Caco-2 (cell line): Measurements from ENCODE around the gene TMEM132E. TPM values are rescaled to one million over a fixed set of nuclear protein-coding genes. Genes with fewer than 3 reads are reported as not detected.
"Not testable (repeated sequence)": the region's sequence is repeated elsewhere in the genome, so short reads cannot be mapped to it uniquely, and the experiment has no call there.

Experiments
- BruUV-seq: library from RNA; stranded (reverse); fragments of 400-500 nt; replicated peaks from 2 replicates; lab custom pipeline; 2021; lab: Mats Ljungman, UMichigan
- CTCF ChIA-PET: fragments of 300-600 bp; sonication (Branson Sonifier 250); formaldehyde crosslinking; loops from one replicate; lab custom pipeline; 2022; ENCODE audit warnings: antibody characterized with exemption; lab: Charles Lee
- POLR2A ChIA-PET: fragments of 300-600 bp; sonication (Branson Sonifier 250); formaldehyde crosslinking; loops from one replicate; lab custom pipeline; 2022; ENCODE audit warnings: antibody characterized with exemption; lab: Charles Lee
- DNase-seq, 2 experiments: peaks; one replicate each; pipeline versions ENCODE4 v3.0.0 to v3.0.0-alpha.2; 2020 to 2022
- H3K27me3 ChIP-seq: replicated peaks from 2 replicates; pipeline ENCODE4 v1.6.0; 2011; ENCODE audit warnings: low read length; ENCODE audit not compliant: control insufficient read depth, insufficient read depth
- H3K36me3 ChIP-seq: 2 replicates; pipeline ENCODE4 v1.5.1; 2011; ENCODE audit warnings: low read length; ENCODE audit not compliant: control insufficient read depth, insufficient read depth
- H3K4me1 ChIP-seq: fragments of 250-450 bp; sonication (Bioruptor Pico); 2 replicates; pipeline ENCODE4 v1.5.1; 2020; ENCODE audit warnings: mild to moderate bottlenecking
- H3K4me3 ChIP-seq: 2 replicates; pipeline ENCODE4 v1.5.1; 2011; ENCODE audit warnings: low read depth, mild to moderate bottlenecking, control low read depth, low read length
- H3K9me3 ChIP-seq: fragments of 250-450 bp; sonication (Bioruptor Pico); 2 replicates; pipeline ENCODE4 v1.5.1; 2020; ENCODE audit warnings: mild to moderate bottlenecking, moderate library complexity
- H3K27ac Mint-ChIP-seq: one replicate; pipeline ENCODE4 v1.8.0; 2022; ENCODE audit warnings: mixed read lengths; ENCODE audit not compliant: unreplicated experiment
- H3K27me3 Mint-ChIP-seq: one replicate; pipeline ENCODE4 v1.8.0; 2022; ENCODE audit warnings: mixed read lengths; ENCODE audit not compliant: insufficient read depth, unreplicated experiment
- H3K36me3 Mint-ChIP-seq: one replicate; pipeline ENCODE4 v1.8.0; 2022; ENCODE audit warnings: mild to moderate bottlenecking, mixed read lengths; ENCODE audit not compliant: insufficient read depth, unreplicated experiment
- H3K4me1 Mint-ChIP-seq: one replicate; pipeline ENCODE4 v1.8.0; 2022; ENCODE audit warnings: low read depth, mixed read lengths; ENCODE audit not compliant: unreplicated experiment
- H3K4me3 Mint-ChIP-seq: one replicate; pipeline ENCODE4 v1.8.0; 2022; ENCODE audit warnings: mild to moderate bottlenecking, moderate library complexity, mixed read lengths; ENCODE audit not compliant: unreplicated experiment
- H3K9me3 Mint-ChIP-seq: one replicate; pipeline ENCODE4 v1.8.0; 2022; ENCODE audit warnings: mixed read lengths; ENCODE audit not compliant: unreplicated experiment
- CTCF ChIP-seq, 2 experiments: fragments of 200-600 bp in 1 of 2; IDR thresholded peaks; 1 replicate in 1 of 2; 2 replicates in 1 of 2; pipeline versions ENCODE4 v1.5.1 to v1.8.0; 2011 to 2022; ENCODE audit warnings: antibody characterized with exemption in 1 of 2, control low read depth in 1 of 2, inconsistent platforms in 1 of 2, low read depth in 1 of 2, low read length in 1 of 2, mild to moderate bottlenecking in 1 of 2, moderate library complexity in 1 of 2; ENCODE audit not compliant: insufficient read depth in 1 of 2, severe bottlenecking in 1 of 2, unreplicated experiment in 1 of 2
- intact Hi-C: fragments of 100-400 bp; cut with micrococcal nuclease; formaldehyde crosslinking; loops from one replicate; pipeline ENCODE4 v1.10.0; 2022; ENCODE audit not compliant: unreplicated experiment
- total RNA-seq: library from RNA; stranded (reverse); gene quantifications from 2 replicates; pipeline ENCODE4 v1.2.3, GENCODE V29; 2022

TMEM132E gene
- total RNA-seq, 1 experiment from 2014 or later = 0.07 TPM

- H3K27ac Mint-ChIP-seq = no peak overlapping the region
- CTCF ChIA-PET = no interaction called here
- no peaks in the 10 kb centered on the region for H3K36me3 Mint-ChIP-seq
- H3K4me1 ChIP-seq = no peaks in the 10 kb centered on the region
- no peak overlapping the region for H3K4me3 ChIP-seq
- H3K27me3 Mint-ChIP-seq = peaks cover 14% of the 10 kb centered on the region
- H3K27me3 ChIP-seq = no peaks in the 10 kb centered on the region; the same call in 1 of the 2 replicates
- no peaks in the 10 kb centered on the region for H3K4me1 Mint-ChIP-seq
- no peaks in the 10 kb centered on the region for H3K9me3 ChIP-seq
- TF ChIP-seq CTCF (IDR thresholded peaks at IDR 0.05; ENCODE audit: insufficient read depth in 1 of 2, low read depth in 1 of 2, low read length in 1 of 2, severe bottlenecking in 1 of 2, unreplicated experiment in 1 of 2) = no peak
- no peak overlapping the region for H3K4me3 Mint-ChIP-seq
- H3K36me3 ChIP-seq = no peaks in the 10 kb centered on the region
- DNase-seq = no peak
- intact Hi-C loops = no loop called here
- BruUV-seq = no TSS peak
- POLR2A ChIA-PET = no interaction called here
- no peaks in the 10 kb centered on the region for H3K9me3 Mint-ChIP-seq
Measured at GRCh38 chr17:34532281-34533065, 46.9 kb upstream of the TMEM132E start.

DNA sequence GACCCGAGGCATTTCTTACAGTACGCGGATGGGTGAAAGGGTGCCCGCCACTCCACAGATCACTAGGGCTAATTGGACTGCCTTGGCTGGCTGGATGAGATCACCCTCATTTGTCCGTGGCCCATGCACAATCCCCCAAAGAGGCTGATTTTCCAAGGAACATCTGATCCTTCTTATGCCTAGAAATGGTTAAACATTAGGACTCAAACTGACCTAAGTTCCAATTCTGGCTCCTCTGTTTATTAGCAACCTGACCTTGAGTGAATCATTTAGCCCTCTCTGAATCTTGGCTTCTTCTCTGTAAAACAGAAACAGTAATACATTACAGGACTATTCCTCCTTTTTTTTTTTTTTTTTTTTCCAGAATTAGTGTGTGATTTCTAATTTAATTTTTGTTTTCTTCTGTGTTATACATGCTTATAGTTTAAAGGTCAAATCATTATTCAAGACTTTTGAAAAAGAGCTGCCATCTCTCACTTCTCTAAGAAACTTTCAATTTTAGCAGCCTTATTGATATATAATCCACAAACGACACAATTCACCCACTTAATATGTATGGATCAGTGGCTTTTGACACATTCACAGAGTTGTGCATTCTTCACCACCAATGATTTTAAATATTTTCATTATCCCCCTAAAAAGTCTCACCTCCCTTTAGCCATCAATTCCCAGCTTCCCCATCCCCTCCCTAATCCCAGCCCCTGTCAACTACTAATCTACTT, 45.4 kb upstream of the TMEM132E start:
- BruUV-seq = no TSS peak
- ChIA-PET CTCF (no interaction called here), POLR2A (no interaction called here)
- Mint-ChIP-seq H3K4me3 (no peak overlapping the region), H3K27ac (no peak overlapping the region), H3K9me3 (no peaks in the 10 kb centered on the region), H3K4me1 (no peaks in the 10 kb centered on the region), H3K27me3 (peaks cover 6% of the 10 kb centered on the region), H3K36me3 (no peaks in the 10 kb centered on the region)
- Histone ChIP-seq H3K9me3 (no peaks in the 10 kb centered on the region), H3K36me3 (no peaks in the 10 kb centered on the region), H3K4me1 (no peaks in the 10 kb centered on the region), H3K27me3 (no peaks in the 10 kb centered on the region; the same call in 1 of the 2 replicates), H3K4me3 (no peak overlapping the region)
- intact Hi-C loops = no loop called here
- no peak for DNase-seq
- no peak for TF ChIP-seq CTCF (IDR thresholded peaks at IDR 0.05; ENCODE audit: insufficient read depth in 1 of 2, low read depth in 1 of 2, low read length in 1 of 2, severe bottlenecking in 1 of 2, unreplicated experiment in 1 of 2)

- no TSS peak for BruUV-seq
- no peak for DNase-seq
- Mint-ChIP-seq H3K27me3 (peaks cover 10% of the 10 kb centered on the region), H3K27ac (no peak overlapping the region), H3K36me3 (no peaks in the 10 kb centered on the region), H3K4me3 (no peak overlapping the region), H3K9me3 (no peaks in the 10 kb centered on the region), H3K4me1 (no peaks in the 10 kb centered on the region)
- Histone ChIP-seq H3K27me3 (no peaks in the 10 kb centered on the region; the same call in 1 of the 2 replicates), H3K36me3 (no peaks in the 10 kb centered on the region), H3K9me3 (no peaks in the 10 kb centered on the region), H3K4me3 (no peak overlapping the region), H3K4me1 (no peaks in the 10 kb centered on the region)
- intact Hi-C loops = no loop called here
- CTCF ChIA-PET = no interaction called here
- POLR2A ChIA-PET = no interaction called here
- TF ChIP-seq CTCF (IDR thresholded peaks at IDR 0.05; ENCODE audit: insufficient read depth in 1 of 2, low read depth in 1 of 2, low read length in 1 of 2, severe bottlenecking in 1 of 2, unreplicated experiment in 1 of 2) = no peak
Measured at GRCh38 chr17:34537445-34537844, 41.9 kb upstream of the TMEM132E start.

GRCh38 chr17:34538582-34538981, 40.8 kb upstream of the TMEM132E start:
- H3K4me1 ChIP-seq, DNase-seq, H3K9me3 Mint-ChIP-seq, intact Hi-C loops, H3K4me1 Mint-ChIP-seq, H3K36me3 Mint-ChIP-seq, H3K27ac Mint-ChIP-seq, H3K4me3 Mint-ChIP-seq, H3K4me3 ChIP-seq, POLR2A ChIA-PET, H3K27me3 ChIP-seq, H3K36me3 ChIP-seq, CTCF ChIA-PET, H3K9me3 ChIP-seq, BruUV-seq: not testable (repeated sequence)
- peaks cover 12% of the 10 kb centered on the region for H3K27me3 Mint-ChIP-seq
